Activated naive CD8-positive, alpha-beta T cell treated with anti-CD3 and anti-CD28 coated beads, Interleukin-2, amount 50 U/mL, for 16 hours (primary cell): Measurements from ENCODE around the gene SIGLEC10.
A peak's percentile ranks its signal among the peaks of the same experiment; 100 is the strongest.
"Not testable (repeated sequence)": the region's sequence is repeated elsewhere in the genome, so short reads cannot be mapped to it uniquely, and the experiment has no call there.

Experiments
- DNase-seq: peaks from one replicate; pipeline ENCODE4 v3.0.0-alpha.2; 2020; ENCODE audit warnings: low read depth, low spot score

SIGLEC10 gene

GRCh38 chr19:51417107-51417809, at the start of gene SIGLEC10:
Gene SIGLEC10 (minus strand): TSS chr19:51417642. CDS start chr19:51417581, 61 bp downstream.
- no peak for DNase-seq

- DNase-seq, result no peak
These were observed 49.3 kb upstream of the SIGLEC10 start for GRCh38 chr19:51466723-51467122.

- not testable (repeated sequence) for DNase-seq
These were observed 46.6 kb upstream of the SIGLEC10 start for GRCh38 chr19:51463976-51464581.

- DNase-seq, result no peak
These were observed 45.2 kb upstream of the SIGLEC10 start for GRCh38 chr19:51462681-51463080.

GRCh38 chr19:51462276-51462675, 44.8 kb upstream of the SIGLEC10 start:
- DNase-seq, result no peak

- no peak for DNase-seq
These were observed 44.3 kb upstream of the SIGLEC10 start for GRCh38 chr19:51461723-51462161.

- DNase-seq, result no peak
These were observed 42.9 kb upstream of the SIGLEC10 start for GRCh38 chr19:51460164-51460992.

GRCh38 chr19:51458899-51459505, 41.6 kb upstream of the SIGLEC10 start:
- no peak for DNase-seq

- no peak for DNase-seq
These were observed 40.7 kb upstream of the SIGLEC10 start, which contains the start of gene SIGLEC8 for GRCh38 chr19:51458051-51458645. Gene SIGLEC8 (minus strand): TSS chr19:51458454. CDS start chr19:51458387, 67 bp downstream.

GRCh38 chr19:51457351-51458013, 40.0 kb upstream of the SIGLEC10 start:
- no peak for DNase-seq

- DNase-seq, result no peak
These were observed 39.3 kb upstream of the SIGLEC10 start for GRCh38 chr19:51456541-51457290.

- no peak for DNase-seq
These were observed 33.4 kb upstream of the SIGLEC10 start for GRCh38 chr19:51450730-51451307.

- peak; percentile 38 for DNase-seq
These were observed 31.1 kb upstream of the SIGLEC10 start for GRCh38 chr19:51448411-51449016.

GRCh38 chr19:51448011-51448410, 30.6 kb upstream of the SIGLEC10 start:
- no peak for DNase-seq

GRCh38 chr19:51447510-51447909, 30.1 kb upstream of the SIGLEC10 start:
- DNase-seq, result not testable (repeated sequence)

- peak; percentile 80 for DNase-seq
These were observed 24.3 kb upstream of the SIGLEC10 start for GRCh38 chr19:51441410-51442390.

- no peak for DNase-seq
These were observed 23.5 kb upstream of the SIGLEC10 start for GRCh38 chr19:51440846-51441409.

- DNase-seq, result no peak
These were observed 22.6 kb upstream of the SIGLEC10 start for GRCh38 chr19:51440052-51440451.
